GM19099 (cell line): ENCODE results near the gene RNF220.

Experiments
- POLR2A ChIP-seq: IDR thresholded peaks from 3 replicates; pipeline ENCODE4 v1.6.1; 2011; ENCODE audit warnings: low read depth; ENCODE audit not compliant: insufficient read length; ENCODE audit errors: extremely low read depth

RNF220 gene

GRCh38 chr1:44587796-44588460 is 182.9 kb downstream of the RNF220 start:
- TF ChIP-seq POLR2A = no peak

GRCh38 chr1:44588551-44589210 is 183.6 kb downstream of the RNF220 start:
- no peak for TF ChIP-seq POLR2A

GRCh38 chr1:44590475-44590874 is 185.4 kb downstream of the RNF220 start:
- TF ChIP-seq POLR2A = no peak

GRCh38 chr1:44591381-44591780 is 186.3 kb downstream of the RNF220 start:
- TF ChIP-seq POLR2A = no peak

GRCh38 chr1:44592208-44593145 is 187.4 kb downstream of the RNF220 start:
- no peak for TF ChIP-seq POLR2A

- TF ChIP-seq POLR2A = no peak
Measured at GRCh38 chr1:44594353-44594752, 189.3 kb downstream of the RNF220 start.

GRCh38 chr1:44594871-44595735 is 190.0 kb downstream of the RNF220 start:
- TF ChIP-seq POLR2A = no peak

- TF ChIP-seq POLR2A = no peak
Measured at GRCh38 chr1:44596511-44596910, 191.5 kb downstream of the RNF220 start.

- no peak for TF ChIP-seq POLR2A
Measured at GRCh38 chr1:44598167-44598566, 193.1 kb downstream of the RNF220 start.

GRCh38 chr1:44602634-44603628 is 197.9 kb downstream of the RNF220 start:
- no peak for TF ChIP-seq POLR2A

GRCh38 chr1:44603718-44604117 is 198.7 kb downstream of the RNF220 start:
- no peak for TF ChIP-seq POLR2A

- TF ChIP-seq POLR2A = no peak
Measured at GRCh38 chr1:44604157-44604955, 199.3 kb downstream of the RNF220 start.
